ENCODE results near the gene CREB5. TPM values are rescaled to one million over a fixed set of nuclear protein-coding genes. Genes with fewer than 3 reads are reported as not detected.

CREB5 gene
- total and polyA plus RNA-seq, 2 donors (not counting 3 experiments of a cell fraction or from before 2014, with no cell fraction given), result 19.6 to 28.4 TPM

DNA sequence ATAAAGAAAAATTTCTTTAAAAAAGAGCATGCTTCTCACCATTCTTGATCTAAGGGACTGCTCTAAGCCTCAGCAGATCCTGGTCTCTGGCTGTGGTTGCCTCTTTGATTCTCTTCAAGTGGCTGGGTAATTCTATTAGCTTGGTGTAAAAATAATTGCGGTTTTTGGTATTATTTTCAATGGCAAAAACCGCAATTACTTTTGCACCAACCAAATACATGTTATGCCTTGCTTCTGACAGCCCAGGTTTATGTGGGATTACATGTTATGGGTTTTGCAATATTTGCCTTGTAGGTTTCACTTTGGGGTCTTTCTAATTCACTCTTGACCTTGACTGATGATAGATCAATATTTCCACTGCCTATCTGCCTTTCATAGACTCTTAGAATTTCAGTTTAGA, 20.0 kb upstream of the CREB5 start:
- H3K79me2 ChIP-seq (ENCODE audit: control insufficient read depth, insufficient read depth, low read length), result no peaks in the 10 kb centered on the region
- FAIRE-seq, result no peak
- intact Hi-C loops (cut with micrococcal nuclease), result no loop called here

DNA sequence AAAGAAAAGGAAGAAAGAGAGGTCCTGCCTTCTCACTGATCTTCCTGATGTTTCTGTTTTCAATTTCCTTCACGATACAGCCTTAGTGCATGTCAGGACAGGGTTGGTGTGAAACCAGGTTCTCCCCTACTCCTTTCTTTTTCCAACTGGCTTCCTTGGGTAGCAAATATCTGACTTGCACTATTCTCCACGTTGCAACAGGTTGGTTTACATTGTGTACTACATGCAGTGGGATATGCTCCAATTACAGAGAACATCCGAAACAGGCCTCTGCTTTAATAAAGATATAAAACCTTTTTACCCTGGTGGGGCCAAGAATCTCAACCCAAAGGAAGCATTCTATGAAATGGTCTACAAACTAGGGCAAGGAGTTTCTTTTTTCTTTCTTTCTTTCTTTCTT, 16.9 kb upstream of the CREB5 start:
- POLR2A ChIA-PET, result no interaction called here
- Histone ChIP-seq H3K27ac (ENCODE audit: insufficient read depth, low read depth, low read length) (no peak overlapping the region), H2AFZ (ENCODE audit: low read depth, low read length) (no peak overlapping the region), H3K79me2 (ENCODE audit: control insufficient read depth, insufficient read depth, low read length) (no peaks in the 10 kb centered on the region), H3K27me3 (ENCODE audit: control insufficient read depth in 2 of 2, insufficient read depth in 2 of 2, low read length in 2 of 2) (peaks cover 10 to 17% of the 10 kb centered on the region in 2 experiments), H3K4me3 (replicated peaks in 1 of 3; ENCODE audit: insufficient read depth in 1 of 3, low read depth in 1 of 3, low read length in 3 of 3) (no peak overlapping the region), H3K36me3 (ENCODE audit: control insufficient read depth in 2 of 2, extremely low read depth in 1 of 2, insufficient read depth in 2 of 2, low read length in 2 of 2) (no peaks in the 10 kb centered on the region), H3K9me1 (replicated peaks; ENCODE audit: control insufficient read depth, extremely low read depth, insufficient read depth, low read length) (no peaks in the 10 kb centered on the region), H4K20me1 (replicated peaks; ENCODE audit: control insufficient read depth, extremely low read depth, insufficient read depth, low read length) (no peaks in the 10 kb centered on the region), H3K9me3 (replicated peaks; ENCODE audit: control insufficient read depth, insufficient read depth, low read length) (no peaks in the 10 kb centered on the region), H3K9ac (replicated peaks; ENCODE audit: extremely low read depth, insufficient read depth, low read length) (no peak overlapping the region), H3K4me1 (ENCODE audit: control insufficient read depth, extremely low read depth, insufficient read depth, low read length) (no peaks in the 10 kb centered on the region), H3K4me2 (ENCODE audit: insufficient read depth, low read length) (no peak overlapping the region)
- BruUV-seq (replicated peaks), result no TSS peak
- FAIRE-seq, result no peak
- intact Hi-C loops (cut with micrococcal nuclease) (no loop called here), dilution Hi-C loops (cut with MboI; ENCODE audit: extremely low pct_ligation_motif_present, low sequenced_read_pairs) (no loop called here)
- CTCF ChIA-PET, result no interaction called here
- DNase-seq (ENCODE audit: low read depth, low spot score), result no peak
- TF ChIP-seq POLR2A (IDR thresholded peaks at IDR 0.05; ENCODE audit: low read depth, low read length) (no peak), EZH2 (IDR thresholded peaks at IDR 0.05; ENCODE audit: borderline replicate concordance, low read depth, low read length, severe bottlenecking) (no peak), POLR2AphosphoS5 (IDR thresholded peaks at IDR 0.05; ENCODE audit: insufficient read depth, low read depth, low read length) (no peak), GATA2 (IDR thresholded peaks at IDR 0.05; ENCODE audit: insufficient read depth, insufficient read length, low read depth, low read length) (no peak), MYC (IDR thresholded peaks at IDR 0.05; ENCODE audit: low read depth, low read length) (no peak), JUN (IDR thresholded peaks at IDR 0.05; ENCODE audit: borderline replicate concordance, insufficient read depth, insufficient read length, low read depth) (no peak), FOS (IDR thresholded peaks at IDR 0.05; ENCODE audit: borderline replicate concordance, insufficient read depth, low read length) (no peak)
- TF ChIP-seq, protein P1, sequence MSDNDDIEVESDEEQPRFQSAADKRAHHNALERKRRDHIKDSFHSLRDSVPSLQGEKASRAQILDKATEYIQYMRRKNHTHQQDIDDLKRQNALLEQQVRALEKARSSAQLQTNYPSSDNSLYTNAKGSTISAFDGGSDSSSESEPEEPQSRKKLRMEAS (IDR thresholded peaks at IDR 0.05; ENCODE audit: insufficient read depth, insufficient read length), result no peak
- TF ChIP-seq, protein P2, sequence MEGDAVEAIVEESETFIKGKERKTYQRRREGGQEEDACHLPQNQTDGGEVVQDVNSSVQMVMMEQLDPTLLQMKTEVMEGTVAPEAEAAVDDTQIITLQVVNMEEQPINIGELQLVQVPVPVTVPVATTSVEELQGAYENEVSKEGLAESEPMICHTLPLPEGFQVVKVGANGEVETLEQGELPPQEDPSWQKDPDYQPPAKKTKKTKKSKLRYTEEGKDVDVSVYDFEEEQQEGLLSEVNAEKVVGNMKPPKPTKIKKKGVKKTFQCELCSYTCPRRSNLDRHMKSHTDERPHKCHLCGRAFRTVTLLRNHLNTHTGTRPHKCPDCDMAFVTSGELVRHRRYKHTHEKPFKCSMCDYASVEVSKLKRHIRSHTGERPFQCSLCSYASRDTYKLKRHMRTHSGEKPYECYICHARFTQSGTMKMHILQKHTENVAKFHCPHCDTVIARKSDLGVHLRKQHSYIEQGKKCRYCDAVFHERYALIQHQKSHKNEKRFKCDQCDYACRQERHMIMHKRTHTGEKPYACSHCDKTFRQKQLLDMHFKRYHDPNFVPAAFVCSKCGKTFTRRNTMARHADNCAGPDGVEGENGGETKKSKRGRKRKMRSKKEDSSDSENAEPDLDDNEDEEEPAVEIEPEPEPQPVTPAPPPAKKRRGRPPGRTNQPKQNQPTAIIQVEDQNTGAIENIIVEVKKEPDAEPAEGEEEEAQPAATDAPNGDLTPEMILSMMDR (IDR thresholded peaks at IDR 0.05; ENCODE audit: extremely low read depth in 1 of 2, insufficient read depth in 1 of 2, low read depth in 1 of 2, low read length in 2 of 2), result no peak

More for the DNA sequence above, 20.0 kb upstream of the CREB5 start:
- no peak overlapping the region for H3K9ac ChIP-seq (replicated peaks; ENCODE audit: extremely low read depth, insufficient read depth, low read length)
- CTCF ChIA-PET, result interaction anchor here (1.0 to 3.2 kb wide), 5 partner anchors 20 to 462 kb away, joined by 3 to 13 read pairs (median 4); no protein-coding TSS in a partner anchor
- POLR2A ChIA-PET, result no interaction called here
- H3K27ac ChIP-seq (ENCODE audit: insufficient read depth, low read depth, low read length), result no peak overlapping the region
- H3K9me3 ChIP-seq (replicated peaks; ENCODE audit: control insufficient read depth, insufficient read depth, low read length), result no peaks in the 10 kb centered on the region
- H3K36me3 ChIP-seq (ENCODE audit: control insufficient read depth in 2 of 2, extremely low read depth in 1 of 2, insufficient read depth in 2 of 2, low read length in 2 of 2), result no peaks in the 10 kb centered on the region
- peaks cover 14 to 17% of the 10 kb centered on the region in 2 experiments for H3K27me3 ChIP-seq (ENCODE audit: control insufficient read depth in 2 of 2, insufficient read depth in 2 of 2, low read length in 2 of 2)
- H3K9me1 ChIP-seq (replicated peaks; ENCODE audit: control insufficient read depth, extremely low read depth, insufficient read depth, low read length), result no peaks in the 10 kb centered on the region
- no peaks in the 10 kb centered on the region for H4K20me1 ChIP-seq (replicated peaks; ENCODE audit: control insufficient read depth, extremely low read depth, insufficient read depth, low read length)
- H3K4me1 ChIP-seq (ENCODE audit: control insufficient read depth, extremely low read depth, insufficient read depth, low read length), result no peaks in the 10 kb centered on the region
- DNase-seq (ENCODE audit: low read depth, low spot score), result no peak
- BruUV-seq (replicated peaks), result no TSS peak
- no peak overlapping the region for H2AFZ ChIP-seq (ENCODE audit: low read depth, low read length)
- TF ChIP-seq GATA2 (IDR thresholded peaks at IDR 0.05; ENCODE audit: insufficient read depth, insufficient read length, low read depth, low read length) (no peak), JUN (IDR thresholded peaks at IDR 0.05; ENCODE audit: borderline replicate concordance, insufficient read depth, insufficient read length, low read depth) (no peak), MYC (IDR thresholded peaks at IDR 0.05; ENCODE audit: low read depth, low read length) (no peak), POLR2A (IDR thresholded peaks at IDR 0.05; ENCODE audit: low read depth, low read length) (no peak), POLR2AphosphoS5 (IDR thresholded peaks at IDR 0.05; ENCODE audit: insufficient read depth, low read depth, low read length) (no peak)
- TF ChIP-seq, protein P1 (IDR thresholded peaks at IDR 0.05; ENCODE audit: insufficient read depth, insufficient read length), result no peak
- no peak overlapping the region for H3K4me3 ChIP-seq (replicated peaks in 1 of 3; ENCODE audit: insufficient read depth in 1 of 3, low read depth in 1 of 3, low read length in 3 of 3)
- dilution Hi-C loops (cut with MboI; ENCODE audit: extremely low pct_ligation_motif_present, low sequenced_read_pairs), result no loop called here
- no peak overlapping the region for H3K4me2 ChIP-seq (ENCODE audit: insufficient read depth, low read length)

Measured in endothelial cell of umbilical vein (primary cell).